Parathyroid adenoma (tissue), 2 donors: ENCODE results near the gene KLHDC7B.

Experiments used
- H2AFZ ChIP-seq: fragments of 300-600 bp; sonication (generic); one replicate; pipeline ENCODE4 v1.7.0; 2017; ENCODE audit warnings: antibody characterized with exemption, mild to moderate bottlenecking
- H3K27ac ChIP-seq: fragments of 300-600 bp; sonication (generic); one replicate; pipeline ENCODE4 v1.7.0; 2017
- H3K27me3 ChIP-seq: fragments of 300-600 bp; sonication (generic); one replicate; pipeline ENCODE4 v1.7.0; 2017; ENCODE audit warnings: low read length; ENCODE audit not compliant: control insufficient read depth, insufficient read depth
- H3K36me3 ChIP-seq: fragments of 300-600 bp; sonication (generic); one replicate; pipeline ENCODE4 v1.7.0; 2017; ENCODE audit warnings: low read length; ENCODE audit not compliant: control insufficient read depth, insufficient read depth
- H3K4me1 ChIP-seq: fragments of 300-600 bp; sonication (generic); one replicate; pipeline ENCODE4 v1.7.0; 2017; ENCODE audit warnings: control low read depth
- H3K4me2 ChIP-seq: fragments of 300-600 bp; sonication (generic); one replicate; pipeline ENCODE4 v1.7.0; 2017; ENCODE audit warnings: low read length
- H3K4me3 ChIP-seq: fragments of 300-600 bp; sonication (generic); one replicate; pipeline ENCODE4 v1.7.0; 2017; ENCODE audit warnings: low read depth, low read length
- H3K79me2 ChIP-seq: fragments of 300-600 bp; sonication (generic); one replicate; pipeline ENCODE4 v1.7.0; 2017; ENCODE audit warnings: control low read depth
- H3K9ac ChIP-seq: fragments of 300-600 bp; sonication (generic); one replicate; pipeline ENCODE4 v1.7.0; 2017; ENCODE audit warnings: mild to moderate bottlenecking
- H3K9me3 ChIP-seq: fragments of 300-600 bp; sonication (generic); one replicate; pipeline ENCODE4 v1.7.0; 2017; ENCODE audit warnings: low read length; ENCODE audit not compliant: control insufficient read depth
- CTCF ChIP-seq: fragments of 300-600 bp; sonication (generic); IDR thresholded peaks from one replicate; pipeline ENCODE4 v1.7.0; 2017; ENCODE audit warnings: antibody characterized with exemption, mild to moderate bottlenecking
- donor health status: primary hyperparathyroidism.

KLHDC7B gene

DNA sequence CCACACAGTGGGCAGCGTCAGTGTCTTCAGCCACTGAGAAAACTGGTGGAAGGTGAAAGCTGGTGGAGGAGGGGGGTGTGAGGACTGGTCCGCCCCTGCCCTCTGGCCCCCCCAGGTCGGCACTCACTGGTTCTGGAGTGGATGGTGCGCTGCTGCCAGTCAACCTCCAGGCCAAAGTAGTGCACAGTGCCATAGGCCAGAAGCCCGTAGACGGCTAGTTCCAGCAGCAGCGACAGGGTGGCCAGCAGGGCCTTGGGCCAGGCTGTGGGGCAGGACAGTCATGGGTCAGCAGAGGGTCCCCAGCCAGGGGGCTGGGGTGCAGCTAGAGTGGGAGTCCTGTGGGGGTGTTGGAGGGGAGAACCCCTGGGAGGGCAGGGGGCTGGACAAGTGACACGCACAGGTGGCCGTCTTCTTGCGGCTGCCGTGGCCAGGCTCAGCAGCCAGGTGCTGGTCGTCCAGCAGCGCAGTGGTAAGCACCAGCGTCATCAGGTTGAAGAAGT is 40.4 kb upstream of the KLHDC7B start:
- H3K4me3 ChIP-seq: no peak overlapping the region

GRCh38 chr22:50505776-50506610 is 39.7 kb upstream of the KLHDC7B start:
- Histone ChIP-seq H3K79me2 (no peaks in the 10 kb centered on the region), H3K4me1 (no peaks in the 10 kb centered on the region), H3K4me2 (no peak overlapping the region), H3K4me3 (no peak overlapping the region), H3K9me3 (no peaks in the 10 kb centered on the region), H3K36me3 (no peaks in the 10 kb centered on the region), H3K9ac (no peak overlapping the region), H2AFZ (no peak overlapping the region), H3K27ac (no peak overlapping the region), H3K27me3 (no peaks in the 10 kb centered on the region)
- TF ChIP-seq CTCF: no peak

More for the DNA sequence above, 40.4 kb upstream of the KLHDC7B start:
- H3K36me3 ChIP-seq: no peaks in the 10 kb centered on the region
- no peaks in the 10 kb centered on the region for H3K9me3 ChIP-seq
- no peak overlapping the region for H3K9ac ChIP-seq
- H3K27ac ChIP-seq: no peak overlapping the region
- TF ChIP-seq CTCF: no peak
- no peak overlapping the region for H2AFZ ChIP-seq
- H3K4me2 ChIP-seq: no peak overlapping the region
- no peaks in the 10 kb centered on the region for H3K79me2 ChIP-seq
- no peaks in the 10 kb centered on the region for H3K27me3 ChIP-seq
- H3K4me1 ChIP-seq: no peaks in the 10 kb centered on the region

DNA sequence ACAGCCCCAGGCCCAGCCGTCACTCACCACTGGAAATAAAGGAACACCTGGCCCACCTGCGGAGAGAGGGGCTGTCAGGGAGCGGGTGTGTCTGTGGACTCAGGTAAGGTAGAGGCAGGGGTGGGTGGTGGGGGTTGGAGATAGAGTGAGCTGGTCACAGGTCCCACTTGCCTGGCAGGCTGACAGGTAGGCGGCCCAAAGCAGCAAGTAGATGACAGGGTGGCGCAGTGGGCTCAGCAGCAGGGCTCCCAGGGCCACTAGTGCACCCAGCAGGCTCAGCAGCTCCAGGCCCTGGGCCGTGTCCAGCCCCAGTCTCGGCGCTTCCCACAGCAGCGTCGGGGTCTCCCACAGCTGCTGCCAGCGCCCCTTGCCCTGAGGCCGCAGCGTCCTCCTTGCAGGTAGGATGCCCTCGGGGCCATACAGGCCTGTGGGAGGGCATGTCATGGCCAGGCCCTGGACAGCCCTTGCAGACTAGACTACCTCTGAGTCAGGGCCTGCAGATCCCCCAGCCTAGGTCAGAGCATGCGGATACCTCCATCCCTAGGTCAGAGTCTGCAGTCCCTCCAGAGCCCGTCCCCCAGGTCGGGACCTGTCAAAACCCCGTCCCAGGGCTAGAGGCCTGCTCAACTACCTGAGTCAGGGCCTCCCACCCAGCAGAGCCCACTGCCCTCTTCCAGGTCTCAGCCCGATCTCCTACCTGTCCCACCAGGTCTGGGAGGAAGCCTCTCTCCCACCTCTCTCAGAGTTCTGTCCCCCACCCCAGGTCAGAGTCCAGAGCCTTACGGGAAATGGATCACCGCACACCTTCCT is 38.9 kb upstream of the KLHDC7B start:
- Histone ChIP-seq H2AFZ (peak overlapping the region; percentile 82), H3K4me3 (peak overlapping the region; percentile 92), H3K36me3 (no peaks in the 10 kb centered on the region), H3K9ac (peak overlapping the region; percentile 67), H3K4me1 (no peaks in the 10 kb centered on the region), H3K4me2 (peak overlapping the region; percentile 85), H3K79me2 (peaks cover under 1% of the 10 kb centered on the region), H3K27me3 (no peaks in the 10 kb centered on the region), H3K9me3 (no peaks in the 10 kb centered on the region), H3K27ac (peak overlapping the region; percentile 68)
- TF ChIP-seq CTCF: no peak

DNA sequence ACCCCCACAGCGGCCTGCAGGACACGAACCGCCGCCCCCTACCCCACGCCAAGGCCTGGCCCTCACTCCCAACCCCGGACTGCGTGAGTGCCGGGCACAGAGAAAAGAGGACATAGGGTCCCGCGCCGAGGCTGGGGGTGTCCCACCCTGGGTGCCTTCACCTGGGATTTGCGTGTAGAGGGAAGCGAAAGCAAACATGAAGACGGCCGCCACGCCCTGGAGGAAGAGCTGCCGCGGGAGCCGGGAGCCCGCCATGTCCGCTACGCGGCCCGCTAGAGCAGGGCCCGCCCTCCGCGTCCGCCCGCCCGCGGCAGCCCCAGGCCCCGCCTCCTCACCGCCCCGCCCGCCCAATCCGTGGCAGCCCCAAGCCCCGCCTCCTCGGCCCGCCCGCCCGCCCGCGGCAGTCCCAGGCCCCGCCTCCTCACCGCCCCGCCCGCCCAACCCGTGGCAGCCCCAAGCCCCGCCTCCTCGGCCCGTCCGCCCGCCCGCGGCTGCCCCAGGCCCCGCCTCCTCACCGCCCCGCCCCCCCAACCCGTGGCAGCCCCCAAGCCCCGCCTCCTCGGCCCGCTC is 38.2 kb upstream of the KLHDC7B start, which contains the start of gene LMF2:
Gene LMF2 (minus strand): TSS at position 282 of the 570 bp plus-strand sequence. CDS start 27 bp downstream, at position 255.
- no peak for TF ChIP-seq CTCF
- peak within 1 kb of the TSS; percentile 68 for H3K27ac ChIP-seq
- H3K4me2 ChIP-seq: peak within 1 kb of the TSS; percentile 85
- H3K36me3 ChIP-seq: no peaks in the 10 kb centered on the region
- peak within 1 kb of the TSS; percentile 92 for H3K4me3 ChIP-seq
- H3K9ac ChIP-seq: peak within 1 kb of the TSS; percentile 67
- peak within 1 kb of the TSS; percentile 82 for H2AFZ ChIP-seq
- no peaks in the 10 kb centered on the region for H3K9me3 ChIP-seq
- H3K79me2 ChIP-seq: peaks cover 6% of the 10 kb centered on the region
- no peaks in the 10 kb centered on the region for H3K4me1 ChIP-seq
- no peaks in the 10 kb centered on the region for H3K27me3 ChIP-seq
